Fibroblast of villous mesenchyme (primary cell): ENCODE data around the gene ERICH6. TPM values are rescaled to one million over a fixed set of nuclear protein-coding genes. Genes with fewer than 3 reads are reported as not detected.
"Not testable (repeated sequence)": the region's sequence is repeated elsewhere in the genome, so short reads cannot be mapped to it uniquely, and the experiment has no call there.

Experiments
- DNase-seq: peaks from one replicate; pipeline ENCODE4 v3.0.0-alpha.2; 2010; ENCODE audit warnings: low read depth
- H3K4me3 ChIP-seq: 2 replicates; pipeline ENCODE4 v1.5.1; 2011; ENCODE audit warnings: low read depth, mild to moderate bottlenecking, low read length
- CTCF ChIP-seq: IDR thresholded peaks from 2 replicates; pipeline ENCODE4 v1.5.1; 2012; ENCODE audit warnings: low read depth, mild to moderate bottlenecking, low read length; ENCODE audit not compliant: insufficient read depth
- total RNA-seq: library from RNA; depleted of rRNA; stranded (reverse); fragments of >200 nt; gene quantifications from 2 replicates; pipeline ENCODE4 v1.2.3, GENCODE V29; 2012

Gene ERICH6
- total RNA-seq, 1 donor: 0.43 TPM

- DNase-seq: no peak
These were observed 68.2 kb downstream of the ERICH6 start for GRCh38 chr3:150635526-150635925.

GRCh38 chr3:150635076-150635475 is 68.6 kb downstream of the ERICH6 start:
- TF ChIP-seq CTCF: no peak
- DNase-seq: no peak
- H3K4me3 ChIP-seq: no peak overlapping the region

More at GRCh38 chr3:150635526-150635925, 68.2 kb downstream of the ERICH6 start:
- TF ChIP-seq CTCF: no peak
- no peak overlapping the region for H3K4me3 ChIP-seq

GRCh38 chr3:150631515-150632221 is 72.1 kb downstream of the ERICH6 start:
- H3K4me3 ChIP-seq: no peak overlapping the region
- no peak for TF ChIP-seq CTCF
- DNase-seq: no peak

- TF ChIP-seq CTCF: no peak
- peak; percentile 50 for DNase-seq
- H3K4me3 ChIP-seq: no peak overlapping the region
These were observed 76.2 kb downstream of the ERICH6 start for GRCh38 chr3:150627557-150627956.

- TF ChIP-seq CTCF: no peak
- no peak for DNase-seq
- no peak overlapping the region for H3K4me3 ChIP-seq
These were observed 77.4 kb downstream of the ERICH6 start for GRCh38 chr3:150626148-150626930.

GRCh38 chr3:150623945-150624344 is 79.8 kb downstream of the ERICH6 start:
- H3K4me3 ChIP-seq: no peak overlapping the region
- DNase-seq: no peak
- TF ChIP-seq CTCF: no peak

- not testable (repeated sequence) for DNase-seq
These were observed 80.8 kb downstream of the ERICH6 start for GRCh38 chr3:150622955-150623354.

More at GRCh38 chr3:150622955-150623354, 80.8 kb downstream of the ERICH6 start:
- H3K4me3 ChIP-seq: not testable (repeated sequence)
